ENCODE data around the gene SPEM3. TPM values are rescaled to one million over a fixed set of nuclear protein-coding genes. Genes with fewer than 3 reads are reported as not detected.

The SPEM3 gene
- not detected in 5 replicates for total RNA-seq (2022; extraction: Qiagen RNA extraction; ENCODE audit: low read depth)

DNA sequence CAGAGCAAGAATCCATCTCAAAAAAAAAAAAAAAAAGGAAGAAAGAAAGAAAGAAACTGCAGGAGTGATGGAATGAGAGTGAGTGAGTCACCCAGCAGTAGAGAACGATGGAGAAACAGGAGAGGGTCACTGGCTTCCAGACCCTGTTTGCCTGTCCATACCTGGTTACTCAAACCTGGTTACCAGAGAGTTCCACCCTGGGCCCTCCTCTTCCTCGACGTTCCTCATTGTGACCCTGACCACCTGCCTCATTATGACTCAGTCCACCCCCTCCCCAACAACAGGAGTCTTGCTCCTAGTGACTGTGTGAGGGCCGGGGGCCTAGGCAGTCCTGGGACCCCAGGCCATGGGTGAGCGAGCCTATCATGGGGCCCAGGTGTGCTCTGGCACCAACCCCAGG lies at the start of gene SPEM3:
TSS of gene SPEM3 (plus strand) at position 301 of the 400 bp plus-strand sequence. CDS start at position 347, 46 bp downstream.

DNA sequence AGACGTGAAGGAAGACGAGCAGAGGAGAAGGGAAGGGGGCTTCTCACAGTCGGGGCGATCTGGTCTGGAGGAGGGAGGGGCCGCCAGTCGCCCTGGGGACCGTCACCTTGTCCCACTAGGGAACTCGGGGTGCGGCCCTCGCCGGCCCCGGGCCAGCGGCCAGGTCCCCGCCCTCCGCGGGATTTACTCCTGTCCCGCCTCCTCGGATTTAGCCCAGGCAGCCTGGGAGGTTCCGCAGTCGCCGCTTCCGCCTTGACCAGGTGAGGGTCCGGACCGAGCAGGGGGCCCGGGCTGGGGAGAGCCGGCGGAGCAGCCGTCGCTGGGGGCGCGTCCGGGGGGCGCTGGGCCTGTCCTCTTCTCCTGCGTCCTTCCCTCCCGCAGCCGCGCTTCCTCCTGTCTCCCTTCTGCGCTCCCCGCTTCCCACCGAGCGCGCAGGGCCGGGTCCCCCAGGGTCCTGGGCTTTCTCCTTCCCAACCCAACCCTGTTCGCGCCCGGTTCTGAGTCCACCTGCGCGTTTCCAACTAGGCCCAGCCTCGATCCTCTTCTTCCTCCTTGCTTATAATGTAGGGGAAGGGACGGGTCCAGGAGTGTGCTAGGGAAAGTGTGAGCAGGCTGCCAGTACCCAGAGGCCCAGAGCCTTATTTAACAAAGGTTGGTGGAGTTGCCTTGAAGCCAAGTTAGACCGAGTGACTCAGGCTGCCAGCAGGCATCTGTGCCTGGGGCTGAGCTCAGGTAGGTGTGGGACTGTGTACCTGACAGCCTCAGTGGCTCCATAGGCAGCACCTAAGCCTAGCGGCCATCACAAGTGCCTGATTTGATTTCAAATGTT lies 47.6 kb upstream of the SPEM3 start, which contains the start of gene TNK1:
TSS of gene TNK1 (plus strand) at position 235 of the 829 bp plus-strand sequence. CDS start 1,838 bp downstream, outside the sequence.

DNA sequence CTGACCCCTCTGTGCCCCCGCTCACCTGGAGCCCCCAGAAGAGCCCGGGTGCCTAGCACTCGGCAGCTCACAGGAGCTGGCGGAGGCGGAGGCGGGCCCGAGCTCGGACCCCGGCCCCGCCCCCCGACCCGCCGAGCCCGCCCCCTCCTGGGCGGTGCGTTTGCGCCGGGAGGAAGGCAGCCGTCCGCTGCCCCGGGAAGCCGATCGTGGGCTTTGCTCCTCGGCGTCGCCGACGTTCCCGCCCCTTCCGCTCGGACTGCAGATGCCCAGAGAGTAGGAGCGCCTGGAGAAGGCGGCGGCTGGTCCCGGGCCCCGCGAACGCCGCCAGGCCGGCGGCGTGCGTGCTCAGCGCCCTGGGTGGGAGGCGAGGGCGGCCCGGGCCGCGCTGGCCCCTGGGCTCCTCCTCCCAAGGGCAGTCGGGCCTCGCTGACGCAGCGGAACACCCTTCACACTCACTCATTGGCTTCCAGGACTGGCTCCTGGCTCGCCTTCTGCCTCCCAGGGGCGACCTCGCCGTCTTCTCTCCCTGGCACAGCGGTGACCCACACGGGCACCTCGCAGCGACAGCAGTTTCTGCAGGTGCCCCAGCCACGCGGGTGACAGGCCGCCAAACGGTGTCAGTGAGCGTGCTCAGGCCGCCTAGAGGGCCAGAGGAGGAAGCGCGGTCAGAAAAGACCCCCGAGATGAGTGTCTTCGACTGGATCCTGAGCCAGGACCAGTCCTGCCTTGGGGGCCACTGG lies 34.0 kb upstream of the SPEM3 start, which contains the start of gene PLSCR3:
TSS of gene PLSCR3 (minus strand) at position 74 of the 740 bp plus-strand sequence. CDS start 415 bp downstream, outside the sequence.

DNA sequence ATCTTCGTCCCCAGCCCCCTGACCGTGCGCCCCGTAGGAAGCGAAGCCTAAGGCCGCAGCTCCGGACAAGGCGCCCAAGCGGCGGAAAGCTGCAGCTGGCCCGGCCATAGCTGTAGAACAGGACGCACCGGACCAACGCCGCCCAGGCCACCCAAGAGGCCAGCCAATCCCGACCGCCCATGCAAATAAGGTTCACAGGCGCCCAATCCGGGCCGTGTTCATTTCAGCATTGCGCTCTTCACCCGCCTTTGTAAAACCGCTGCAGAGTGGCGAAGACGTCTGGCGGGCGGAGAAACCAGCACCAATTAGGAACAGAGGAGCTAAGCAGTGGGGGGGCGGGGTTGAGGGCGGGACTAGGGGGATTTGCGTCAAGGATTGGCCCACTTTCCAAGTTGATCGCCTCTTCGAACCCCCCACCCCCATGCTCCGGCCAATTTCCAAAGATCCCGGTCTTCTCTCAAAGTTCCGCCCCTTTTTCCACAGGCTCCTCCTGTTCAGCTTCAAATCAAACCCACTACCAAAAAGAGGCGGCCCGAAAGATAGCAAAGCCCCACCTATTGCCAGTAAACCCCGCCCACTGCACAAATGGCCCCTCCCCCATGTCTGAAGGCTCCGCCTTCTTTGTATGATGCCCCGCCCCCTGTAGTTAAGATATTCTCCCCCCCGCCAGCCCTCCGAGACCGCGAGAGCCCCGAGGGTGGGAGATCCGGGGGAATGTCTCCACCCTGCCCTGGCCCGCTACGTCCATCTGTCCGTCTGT lies 24.5 kb upstream of the SPEM3 start, which contains the start of gene TMEM256:
TSS of gene TMEM256 (minus strand) at position 121 of the 760 bp plus-strand sequence. CDS start at position 108, 13 bp downstream.

DNA sequence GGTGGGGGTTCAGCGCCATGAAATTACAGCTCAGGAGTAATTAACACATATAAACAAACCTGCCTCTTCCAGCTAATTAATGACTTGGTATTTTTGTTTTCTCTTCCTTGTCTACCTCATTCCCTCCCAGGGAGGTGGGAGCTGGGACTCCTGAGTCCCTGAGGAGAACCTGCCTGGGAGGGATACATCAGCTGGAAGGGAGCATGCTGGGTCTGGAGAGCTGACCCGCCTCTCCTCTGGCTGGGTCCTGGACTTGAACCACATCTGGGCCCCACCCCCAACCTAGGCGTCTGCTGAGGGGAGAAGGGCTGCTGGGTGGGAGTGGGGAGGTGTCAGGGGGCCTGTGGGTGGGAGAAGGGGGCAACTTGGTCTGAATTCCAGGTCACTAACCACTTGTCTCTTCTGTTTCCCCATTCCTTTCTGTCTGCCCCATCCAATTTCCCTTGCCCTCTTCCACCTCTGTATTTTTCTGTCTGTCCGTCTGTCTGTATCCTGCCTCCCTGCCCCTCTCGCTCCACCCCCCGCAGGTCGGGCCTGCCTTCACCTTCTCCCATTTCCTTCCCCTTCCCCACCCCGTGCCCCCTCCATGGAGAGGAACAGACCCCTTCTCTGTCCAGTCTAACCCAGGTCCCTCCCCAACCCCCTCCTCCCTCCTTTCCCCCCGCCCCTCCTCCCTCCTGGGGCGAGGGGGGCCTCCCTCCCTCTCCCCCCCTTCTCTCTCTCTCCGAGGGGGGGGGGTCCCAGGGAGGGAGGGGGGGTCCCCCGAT lies 21.0 kb upstream of the SPEM3 start, which contains the start of gene NLGN2:
TSS of gene NLGN2 (plus strand) at position 361 of the 767 bp plus-strand sequence. CDS start 411 bp downstream, outside the sequence.

DNA sequence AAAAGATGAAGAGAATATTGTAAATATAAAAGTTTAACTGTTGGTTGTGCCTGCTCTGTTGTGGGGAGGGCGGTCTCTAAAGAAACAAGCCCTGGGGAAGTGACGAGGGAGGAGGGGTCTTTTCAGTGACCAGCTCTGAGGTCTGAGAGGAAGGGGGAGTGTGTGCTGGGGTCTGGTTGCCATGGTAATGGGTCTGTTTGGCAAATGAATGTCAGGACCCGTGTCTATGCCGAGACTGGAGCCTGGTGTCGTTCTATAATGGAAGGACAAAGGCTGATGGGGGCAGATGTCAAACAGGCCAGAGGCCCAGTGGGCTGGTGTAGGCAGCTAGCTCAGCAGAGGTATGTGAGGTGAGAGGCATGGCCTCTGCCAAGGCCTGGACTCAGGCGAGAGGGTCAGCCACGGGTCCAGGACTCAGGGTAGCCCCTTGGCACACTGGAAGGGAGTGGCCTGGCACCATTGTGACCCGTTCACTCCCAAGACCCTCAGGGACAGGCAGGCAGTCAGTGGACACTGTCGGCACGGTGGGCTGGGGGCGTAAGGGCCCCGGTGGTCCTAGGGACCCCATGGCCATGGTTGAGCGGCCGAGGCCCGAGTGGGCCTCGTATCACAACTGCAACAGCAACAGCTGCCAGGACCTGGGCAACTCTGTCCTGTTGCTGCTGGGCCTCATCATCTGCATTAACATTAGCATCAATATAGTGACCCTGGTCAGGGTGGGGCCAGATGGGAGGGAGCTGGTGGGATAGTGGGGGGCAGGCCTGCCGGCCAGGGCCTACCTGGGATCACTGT lies 8.6 kb upstream of the SPEM3 start, which contains the start of gene SPEM1:
TSS of gene SPEM1 (plus strand) at position 506 of the 792 bp plus-strand sequence. CDS start at position 567, 61 bp downstream.

DNA sequence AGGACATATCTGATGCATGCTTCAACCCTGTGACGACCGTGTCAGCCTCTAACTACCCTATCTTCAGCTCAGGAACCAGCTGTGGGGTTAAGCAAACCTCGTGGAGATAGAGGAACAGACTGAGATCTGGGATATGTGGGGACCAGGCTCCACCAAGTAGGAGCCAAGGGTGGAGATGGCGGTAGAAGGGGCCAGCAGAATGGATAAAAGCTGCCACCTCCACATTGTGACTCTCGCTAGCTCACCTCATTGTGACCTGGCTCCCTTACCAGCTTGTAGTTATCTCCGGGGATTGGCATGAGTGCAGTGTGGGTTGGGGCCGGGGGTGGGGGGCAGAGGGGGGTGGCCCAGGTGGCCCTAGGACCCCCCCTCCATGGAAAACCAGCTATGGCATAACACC lies 3.3 kb upstream of the SPEM3 start, which contains the start of gene SPEM2:
TSS of gene SPEM2 (plus strand) at position 301 of the 400 bp plus-strand sequence. CDS start at position 374, 73 bp downstream.

DNA sequence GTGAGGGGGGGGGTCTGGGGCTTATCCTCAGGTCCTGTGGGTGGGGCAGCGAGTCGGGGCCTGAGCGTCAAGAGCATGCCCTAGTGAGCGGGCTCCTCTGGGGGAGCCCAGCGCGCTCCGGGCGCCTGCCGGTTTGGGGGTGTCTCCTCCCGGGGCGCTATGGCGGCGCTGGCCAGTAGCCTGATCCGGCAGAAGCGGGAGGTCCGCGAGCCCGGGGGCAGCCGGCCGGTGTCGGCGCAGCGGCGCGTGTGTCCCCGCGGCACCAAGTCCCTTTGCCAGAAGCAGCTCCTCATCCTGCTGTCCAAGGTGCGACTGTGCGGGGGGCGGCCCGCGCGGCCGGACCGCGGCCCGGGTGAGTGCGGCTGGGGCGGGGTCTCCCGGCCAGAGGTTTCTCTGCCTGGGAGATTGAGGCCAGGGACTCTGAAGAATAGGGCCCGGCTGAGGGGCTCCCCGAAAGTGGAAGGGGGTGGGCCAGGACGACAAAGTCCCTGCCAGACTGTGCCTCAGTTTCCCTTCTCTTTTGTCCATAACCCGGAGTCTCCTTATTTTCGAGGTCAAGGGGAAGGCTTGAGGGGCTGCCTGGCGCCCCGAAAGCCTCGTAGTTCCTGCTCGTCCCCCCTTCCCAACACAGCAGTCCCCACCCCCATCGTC lies 10.9 kb downstream of the SPEM3 start, which contains the start of gene FGF11:
TSS of gene FGF11 (plus strand) at position 51 of the 651 bp plus-strand sequence. CDS start at position 160, 109 bp downstream.

DNA sequence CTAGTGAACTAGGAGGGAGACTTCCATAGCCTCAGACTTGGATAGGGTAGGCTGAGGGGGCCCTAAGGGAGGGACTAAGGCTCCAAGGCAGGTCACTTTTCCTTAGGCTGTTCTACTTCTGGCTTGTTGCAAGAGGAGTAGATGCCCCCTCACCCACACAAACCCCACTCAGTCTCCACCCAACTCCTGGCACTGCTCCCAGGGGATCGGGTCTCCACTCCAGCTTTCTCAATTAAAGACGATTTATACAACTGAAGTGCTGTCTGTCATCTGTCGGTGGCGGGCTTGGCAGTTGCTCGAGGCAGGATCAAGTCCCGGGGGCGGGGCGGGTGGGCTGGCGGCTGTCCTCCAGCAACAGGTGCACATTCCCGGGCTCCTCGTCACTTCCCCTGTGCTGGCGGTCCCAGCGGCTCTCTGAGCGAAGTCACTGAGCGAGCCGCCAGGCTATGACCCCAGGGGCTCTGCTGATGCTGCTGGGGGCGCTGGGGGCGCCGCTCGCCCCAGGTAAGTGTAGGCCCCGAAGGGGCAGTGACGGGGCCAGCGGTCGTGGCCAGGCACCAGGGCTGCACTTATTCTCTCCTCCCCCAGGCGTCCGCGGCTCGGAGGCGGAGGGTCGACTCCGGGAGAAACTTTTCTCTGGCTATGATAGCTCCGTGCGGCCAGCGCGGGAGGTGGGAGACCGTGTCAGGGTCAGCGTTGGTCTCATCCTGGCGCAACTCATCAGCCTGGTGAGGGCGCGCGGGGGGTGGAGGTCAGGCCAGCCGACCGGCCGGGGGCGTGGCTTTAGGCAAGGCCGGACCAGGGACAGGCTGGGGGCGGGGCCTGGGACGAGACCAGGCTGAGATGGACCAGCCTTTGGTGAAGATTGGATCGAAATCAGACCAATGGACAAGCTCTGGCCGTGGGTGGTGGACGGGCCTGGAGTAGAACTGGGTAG lies 16.3 kb downstream of the SPEM3 start, which contains the start of gene CHRNB1:
TSS of gene CHRNB1 (plus strand) at position 380 of the 937 bp plus-strand sequence. CDS start at position 447, 67 bp downstream.

DNA sequence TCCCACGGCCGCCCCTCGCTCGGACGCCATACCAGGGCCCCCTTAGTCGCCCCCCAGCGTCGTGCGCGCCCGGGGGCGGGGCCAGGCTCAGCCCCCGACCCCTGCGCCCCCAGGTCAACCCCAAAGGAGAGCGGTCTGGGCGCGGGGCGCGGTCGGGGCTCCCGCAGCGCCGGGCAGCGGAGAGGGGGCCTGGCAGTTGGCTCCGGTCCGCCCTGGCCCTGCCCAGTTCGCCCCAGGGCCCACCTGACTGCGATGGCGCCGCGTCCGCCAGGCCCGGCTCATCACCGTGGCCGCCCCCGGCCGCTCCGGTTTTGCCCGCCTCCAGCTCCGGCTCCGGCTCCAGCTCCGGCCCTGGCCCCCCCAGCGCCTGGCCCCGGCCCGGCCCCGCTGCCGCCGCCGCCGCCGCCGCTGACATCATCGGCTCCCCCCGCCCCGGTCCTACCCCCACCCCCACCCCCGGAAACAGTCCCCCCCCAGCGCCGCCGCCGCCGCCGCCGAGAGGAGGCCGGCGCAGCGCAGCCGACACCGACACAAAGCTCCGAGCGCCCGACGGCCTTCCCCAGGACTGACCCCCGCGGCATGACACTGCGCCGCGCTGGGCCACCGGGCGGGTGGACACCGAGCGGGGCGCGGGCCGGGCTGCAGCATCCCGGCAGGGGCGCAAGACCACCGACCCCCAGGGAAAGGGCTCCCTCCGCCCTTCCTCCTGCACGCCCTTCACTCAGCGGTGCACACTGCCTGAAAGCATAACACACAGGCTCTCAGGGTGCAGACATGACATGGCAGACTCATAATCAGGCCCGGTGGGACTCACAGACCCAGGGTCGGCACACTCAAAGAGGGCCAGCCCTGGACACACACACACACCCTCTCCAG lies 50.8 kb downstream of the SPEM3 start, which contains the start of gene ZBTB4:
TSS of gene ZBTB4 (minus strand) at position 419 of the 876 bp plus-strand sequence. CDS start 12,830 bp downstream, outside the sequence.

DNA sequence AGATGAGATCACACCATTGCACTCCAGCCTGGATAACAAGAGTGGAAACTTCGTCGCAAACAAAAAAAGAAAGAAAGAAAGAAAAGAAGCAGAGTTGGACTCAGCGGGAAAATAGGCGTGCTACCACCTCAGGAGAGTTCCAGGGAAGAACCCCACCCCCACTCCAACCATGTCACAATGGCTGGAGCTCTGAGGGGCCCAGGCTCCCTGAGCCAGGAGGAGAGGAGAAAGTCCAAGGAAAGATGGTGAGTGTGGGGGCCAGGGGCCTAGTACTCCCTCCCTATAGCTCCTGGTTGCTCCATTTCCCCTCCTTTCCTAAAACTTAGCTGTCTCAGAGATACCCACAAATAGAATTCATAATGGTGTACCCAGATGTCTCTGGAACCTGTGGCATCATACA lies 52.6 kb downstream of the SPEM3 start, which contains the start of gene SLC35G6:
TSS of gene SLC35G6 (plus strand) at position 172 of the 400 bp plus-strand sequence. CDS start at position 243, 71 bp downstream.

Other genes starting within 250 kb of the SPEM3 start
- gene ASGR1, start 249.5 kb upstream of the SPEM3 start, total RNA-seq (2022; extraction: Qiagen RNA extraction; ENCODE audit: low read depth), result 1.0 to 1.5 TPM (median 1.3 TPM) in 5 replicates
- gene DLG4, start 209.0 kb upstream of the SPEM3 start, total RNA-seq (2022; extraction: Qiagen RNA extraction; ENCODE audit: low read depth), result 7.2 to 10.7 TPM (median 8.9 TPM) in 5 replicates
- gene ACADVL, start 208.9 kb upstream of the SPEM3 start, total RNA-seq (2022; extraction: Qiagen RNA extraction; ENCODE audit: low read depth), result 373 to 531 TPM (median 506 TPM) in 5 replicates
- 26.1 to 39.5 TPM (median 37.0 TPM) in 5 replicates for gene DVL2, start 194.3 kb upstream of the SPEM3 start, total RNA-seq (2022; extraction: Qiagen RNA extraction; ENCODE audit: low read depth)
- 82.3 to 110 TPM (median 92.2 TPM) in 5 replicates for gene PHF23, start 189.4 kb upstream of the SPEM3 start, total RNA-seq (2022; extraction: Qiagen RNA extraction; ENCODE audit: low read depth)
- gene GABARAP, start 186.4 kb upstream of the SPEM3 start, total RNA-seq (2022; extraction: Qiagen RNA extraction; ENCODE audit: low read depth), result 678 to 759 TPM (median 700 TPM) in 5 replicates
- gene CTDNEP1, start 177.1 kb upstream of the SPEM3 start, total RNA-seq (2022; extraction: Qiagen RNA extraction; ENCODE audit: low read depth), result 210 to 241 TPM (median 229 TPM) in 5 replicates
- 110 to 138 TPM (median 124 TPM) in 5 replicates for gene ELP5, start 176.6 kb upstream of the SPEM3 start, total RNA-seq (2022; extraction: Qiagen RNA extraction; ENCODE audit: low read depth)
- 0.57 to 1.5 TPM (median 0.71 TPM) in 5 replicates for gene CLDN7, start 166.4 kb upstream of the SPEM3 start, total RNA-seq (2022; extraction: Qiagen RNA extraction; ENCODE audit: low read depth)
- 0.07 to 0.29 TPM (median 0.17 TPM) in 5 replicates for gene SLC2A4, start 147.1 kb upstream of the SPEM3 start, total RNA-seq (2022; extraction: Qiagen RNA extraction; ENCODE audit: low read depth)
- 0.32 to 0.80 TPM (median 0.41 TPM) in 5 replicates for gene YBX2, start 134.2 kb upstream of the SPEM3 start, total RNA-seq (2022; extraction: Qiagen RNA extraction; ENCODE audit: low read depth)
- 1,703 to 1,867 TPM (median 1,727 TPM) in 5 replicates for gene EIF5A, start 121.2 kb upstream of the SPEM3 start, total RNA-seq (2022; extraction: Qiagen RNA extraction; ENCODE audit: low read depth)
- gene GPS2, start 113.5 kb upstream of the SPEM3 start, total RNA-seq (2022; extraction: Qiagen RNA extraction; ENCODE audit: low read depth), result 86.5 to 109 TPM (median 99.7 TPM) in 5 replicates
- gene NEURL4, start 99.5 kb upstream of the SPEM3 start, total RNA-seq (2022; extraction: Qiagen RNA extraction; ENCODE audit: low read depth), result 21.8 to 31.5 TPM (median 27.2 TPM) in 5 replicates
- gene ACAP1, start 92.3 kb upstream of the SPEM3 start, total RNA-seq (2022; extraction: Qiagen RNA extraction; ENCODE audit: low read depth), result 0.74 to 8.9 TPM (median 4.6 TPM) in 5 replicates
- gene KCTD11, start 76.7 kb upstream of the SPEM3 start, total RNA-seq (2022; extraction: Qiagen RNA extraction; ENCODE audit: low read depth), result 10.7 to 15.4 TPM (median 12.9 TPM) in 5 replicates
- gene TMEM95, start 73.7 kb upstream of the SPEM3 start, total RNA-seq (2022; extraction: Qiagen RNA extraction; ENCODE audit: low read depth), result not detected in 5 replicates
- gene TNK1, start 47.8 kb upstream of the SPEM3 start, total RNA-seq (2022; extraction: Qiagen RNA extraction; ENCODE audit: low read depth), result 1.5 to 2.1 TPM (median 1.9 TPM) in 5 replicates
- 35.0 to 47.4 TPM (median 36.8 TPM) in 5 replicates for gene PLSCR3, start 34.3 kb upstream of the SPEM3 start, total RNA-seq (2022; extraction: Qiagen RNA extraction; ENCODE audit: low read depth)
- 183 to 235 TPM (median 214 TPM) in 5 replicates for gene TMEM256, start 24.8 kb upstream of the SPEM3 start, total RNA-seq (2022; extraction: Qiagen RNA extraction; ENCODE audit: low read depth)
- 13.0 to 21.8 TPM (median 16.6 TPM) in 5 replicates for gene NLGN2, start 21.0 kb upstream of the SPEM3 start, total RNA-seq (2022; extraction: Qiagen RNA extraction; ENCODE audit: low read depth)
- not detected in 5 replicates for gene SPEM1, start 8.5 kb upstream of the SPEM3 start, total RNA-seq (2022; extraction: Qiagen RNA extraction; ENCODE audit: low read depth)
- 0.08 TPM in 1 of 5 replicates, not detected in the others for gene SPEM2, start 3.2 kb upstream of the SPEM3 start, total RNA-seq (2022; extraction: Qiagen RNA extraction; ENCODE audit: low read depth)
- gene TMEM102, start 6.6 kb downstream of the SPEM3 start, total RNA-seq (2022; extraction: Qiagen RNA extraction; ENCODE audit: low read depth), result 8.7 to 15.2 TPM (median 12.6 TPM) in 5 replicates
- gene FGF11, start 10.7 kb downstream of the SPEM3 start, total RNA-seq (2022; extraction: Qiagen RNA extraction; ENCODE audit: low read depth), result 0.74 to 1.4 TPM (median 1.2 TPM) in 5 replicates
- gene CHRNB1, start 16.2 kb downstream of the SPEM3 start, total RNA-seq (2022; extraction: Qiagen RNA extraction; ENCODE audit: low read depth), result 5.7 to 8.0 TPM (median 7.2 TPM) in 5 replicates
- 17.8 to 24.3 TPM (median 22.7 TPM) in 5 replicates for gene ZBTB4, start 50.8 kb downstream of the SPEM3 start, total RNA-seq (2022; extraction: Qiagen RNA extraction; ENCODE audit: low read depth)
- not detected in 5 replicates for gene SLC35G6, start 52.6 kb downstream of the SPEM3 start, total RNA-seq (2022; extraction: Qiagen RNA extraction; ENCODE audit: low read depth)
- gene POLR2A, start 55.5 kb downstream of the SPEM3 start, total RNA-seq (2022; extraction: Qiagen RNA extraction; ENCODE audit: low read depth), result 62.1 to 84.5 TPM (median 77.7 TPM) in 5 replicates
- 8.8 to 13.0 TPM (median 10.7 TPM) in 5 replicates for gene TNFSF12, start 120.2 kb downstream of the SPEM3 start, total RNA-seq (2022; extraction: Qiagen RNA extraction; ENCODE audit: low read depth)
- gene TNFSF13, start 129.9 kb downstream of the SPEM3 start, total RNA-seq (2022; extraction: Qiagen RNA extraction; ENCODE audit: low read depth), result 0.72 to 1.5 TPM (median 1.1 TPM) in 5 replicates
- 93.8 to 107 TPM (median 95.9 TPM) in 5 replicates for gene SENP3, start 133.1 kb downstream of the SPEM3 start, total RNA-seq (2022; extraction: Qiagen RNA extraction; ENCODE audit: low read depth)
- gene CD68, start 150.8 kb downstream of the SPEM3 start, total RNA-seq (2022; extraction: Qiagen RNA extraction; ENCODE audit: low read depth), result 31.7 to 44.5 TPM (median 39.7 TPM) in 5 replicates
- gene MPDU1, start 155.0 kb downstream of the SPEM3 start, total RNA-seq (2022; extraction: Qiagen RNA extraction; ENCODE audit: low read depth), result 117 to 140 TPM (median 122 TPM) in 5 replicates
- 0.16 to 0.30 TPM (median 0.19 TPM) in 5 replicates for gene SOX15, start 161.2 kb downstream of the SPEM3 start, total RNA-seq (2022; extraction: Qiagen RNA extraction; ENCODE audit: low read depth)
- 52.7 to 63.1 TPM (median 62.0 TPM) in 5 replicates for gene FXR2, start 186.0 kb downstream of the SPEM3 start, total RNA-seq (2022; extraction: Qiagen RNA extraction; ENCODE audit: low read depth)
- gene SAT2, start 199.0 kb downstream of the SPEM3 start, total RNA-seq (2022; extraction: Qiagen RNA extraction; ENCODE audit: low read depth), result 70.6 to 108 TPM (median 81.7 TPM) in 5 replicates
- gene SHBG, start 201.3 kb downstream of the SPEM3 start, total RNA-seq (2022; extraction: Qiagen RNA extraction; ENCODE audit: low read depth), result 0.47 to 0.70 TPM (median 0.64 TPM) in 5 replicates
- 0.13 to 0.42 TPM (median 0.27 TPM) in 5 replicates for gene ATP1B2, start 222.1 kb downstream of the SPEM3 start, total RNA-seq (2022; extraction: Qiagen RNA extraction; ENCODE audit: low read depth)

All from A549 treated with RU486 at 1 μM for 4 hours (cell line).